ENCODE measurements around the gene PPP6R2. TPM values are rescaled to one million over a fixed set of nuclear protein-coding genes. Genes with fewer than 3 reads are reported as not detected.

The PPP6R2 gene
- total RNA-seq, 1 experiment from 2014 or later: 61.3 TPM

- no peaks in the 10 kb centered on the region for H3K4me1 ChIP-seq (ENCODE audit: control insufficient read depth in 1 of 2, insufficient read depth in 2 of 2, low read length in 2 of 2)
- no peak overlapping the region for H2AFZ ChIP-seq (ENCODE audit: low read depth, low read length, poor library complexity, severe bottlenecking)
- intact Hi-C loops (cut with micrococcal nuclease): no loop called here
- H3K9me3 ChIP-seq (ENCODE audit: control insufficient read depth in 1 of 2, insufficient read depth in 1 of 2, low read depth in 1 of 2, low read length in 2 of 2): no peaks in the 10 kb centered on the region
- POLR2A ChIA-PET: no interaction called here
- H3K27ac ChIP-seq (ENCODE audit: low read depth, low read length): no peak overlapping the region
- ATAC-seq (no peak), DNase-seq (ENCODE audit: low read depth, low spot score) (no peak)
- H3K4me3 ChIP-seq (replicated peaks in 1 of 2; ENCODE audit: low read depth in 1 of 2, low read length in 2 of 2): no peak overlapping the region
- CTCF ChIA-PET: no interaction called here
- no peak for TF ChIP-seq SRF (IDR thresholded peaks at IDR 0.05; ENCODE audit: low read depth)
- TF ChIP-seq ZBTB33 (IDR thresholded peaks at IDR 0.05; ENCODE audit: extremely low read depth, insufficient replicate concordance, low read length): no peak
- no peak for TF ChIP-seq CTCF (IDR thresholded peaks at IDR 0.05 in 2 of 3, conservative IDR thresholded peaks at IDR 0.05 in 1 of 3; ENCODE audit: borderline replicate concordance in 1 of 3, insufficient read depth in 1 of 3, low read depth in 2 of 3, low read length in 2 of 3)
- TF ChIP-seq EZH2phosphoT487 (IDR thresholded peaks at IDR 0.05; ENCODE audit: borderline replicate concordance): no peak
- TF ChIP-seq ZFX (IDR thresholded peaks at IDR 0.05): no peak
- TF ChIP-seq EZH2 (IDR thresholded peaks at IDR 0.05): no peak
- no peak overlapping the region for H3K4me2 ChIP-seq (ENCODE audit: low read length)
- H3K79me2 ChIP-seq (ENCODE audit: insufficient read depth, low read length): no peaks in the 10 kb centered on the region
- TSS peak; percentile 31 for BruUV-seq (replicated peaks)
- H3K36me3 ChIP-seq (ENCODE audit: control insufficient read depth in 1 of 2, insufficient read depth in 2 of 2, low read length in 2 of 2): peaks cover 19 to 31% of the 10 kb centered on the region in 2 experiments; a peak in 3 of 4 replicates
- no peak overlapping the region for H3K9ac ChIP-seq (ENCODE audit: low read length)
- H3K27me3 ChIP-seq (ENCODE audit: insufficient read depth, low read length): no peaks in the 10 kb centered on the region
- H4K20me1 ChIP-seq (ENCODE audit: insufficient read depth): no peaks in the 10 kb centered on the region
- RAD21 ChIA-PET (ENCODE audit: low non-redundant PET in 1 of 2, low total read pairs in 2 of 2, uncharacterized antibody in 2 of 2, unreplicated experiment in 2 of 2): no interaction called here
- no peaks in the 10 kb centered on the region for H3K9me2 ChIP-seq (ENCODE audit: insufficient read depth)
These were observed 116.5 kb downstream of the PPP6R2 start for GRCh38 chr22:50459496-50460140.
